OCI-LY1 (cell line): Measurements from ENCODE around the gene B9D1.

Experiments used
- CTCF ChIP-seq: fragments of 200-600 bp; sonication (generic), shearing (Covaris generic); IDR thresholded peaks from 2 replicates; pipeline ENCODE4 v1.5.1; 2017; ENCODE audit warnings: mild to moderate bottlenecking, antibody characterized with exemption, low read length, moderate library complexity, mixed read lengths
- EZH2 ChIP-seq: fragments of 200-600 bp; sonication (generic), shearing (Covaris generic); IDR thresholded peaks from 2 replicates; pipeline ENCODE4 v1.8.0; 2017; ENCODE audit warnings: borderline replicate concordance, mixed run types, mild to moderate bottlenecking, antibody characterized with exemption, low read length, moderate library complexity, mixed read lengths

GRCh38 chr17:19361326-19361725, 1.2 kb downstream of the B9D1 start:
- no peak for TF ChIP-seq CTCF
- TF ChIP-seq EZH2 = no peak
